Stimulated activated effector memory CD8-positive, alpha-beta T cell treated with anti-CD3 and anti-CD28 coated beads, Interleukin-12 subunit alpha, Interleukin-12 subunit beta, amount 100 ng/mL, for 72 hours (primary cell): ENCODE results near the gene PTPRJ.
A peak's percentile ranks its signal among the peaks of the same experiment; 100 is the strongest.
"Not testable (repeated sequence)": the region's sequence is repeated elsewhere in the genome, so short reads cannot be mapped to it uniquely, and the experiment has no call there.

Experiments used
- ATAC-seq: fragments of 150-1000 bp; cut with Tn5 transposase; 2 replicates; pipeline ENCODE4 v1.10.0; 2021
- DNase-seq, 2 donors: peaks; one replicate each; pipeline ENCODE4 v3.0.0; 2021 to 2022; ENCODE audit warnings: low spot score in 2 of 2
- H3K27ac Mint-ChIP-seq: one replicate; pipeline ENCODE4 v1.8.0; 2022; ENCODE audit warnings: mild to moderate bottlenecking, mixed read lengths
- H3K36me3 Mint-ChIP-seq: one replicate; pipeline ENCODE4 v1.8.0; 2022; ENCODE audit warnings: mild to moderate bottlenecking, mixed read lengths
- H3K4me1 Mint-ChIP-seq: one replicate; pipeline ENCODE4 v1.8.0; 2022; ENCODE audit warnings: mixed read lengths
- H3K4me3 Mint-ChIP-seq: one replicate; pipeline ENCODE4 v1.8.0; 2022; ENCODE audit warnings: mild to moderate bottlenecking, mixed read lengths
- H3K9me3 Mint-ChIP-seq: one replicate; pipeline ENCODE4 v1.8.0; 2022; ENCODE audit warnings: mixed read lengths

PTPRJ gene

DNA sequence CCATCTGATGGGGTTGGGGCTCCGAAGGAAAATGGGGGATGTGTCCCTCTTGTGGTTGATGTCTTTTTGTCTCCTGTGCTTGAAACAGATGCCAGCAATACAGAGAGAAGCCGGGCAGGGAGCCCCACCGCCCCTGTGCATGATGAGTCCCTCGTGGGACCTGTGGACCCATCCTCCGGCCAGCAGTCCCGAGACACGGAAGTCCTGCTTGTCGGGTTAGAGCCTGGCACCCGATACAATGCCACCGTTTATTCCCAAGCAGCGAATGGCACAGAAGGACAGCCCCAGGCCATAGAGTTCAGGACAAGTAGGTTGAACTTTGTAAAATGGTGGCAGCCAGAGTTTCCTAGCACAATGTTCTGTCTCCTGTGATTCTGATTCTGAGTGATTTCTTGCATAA lies 144.5 kb downstream of the PTPRJ start:
- peaks cover 99% of the 10 kb centered on the region for H3K36me3 Mint-ChIP-seq
- H3K27ac Mint-ChIP-seq = peak overlapping the region; percentile 69

GRCh38 chr11:48125866-48126265 lies 145.5 kb downstream of the PTPRJ start:
- ATAC-seq (no peak), DNase-seq (no peak)
- H3K9me3 Mint-ChIP-seq = no peaks in the 10 kb centered on the region
- peaks cover 36% of the 10 kb centered on the region for H3K4me1 Mint-ChIP-seq
- H3K27ac Mint-ChIP-seq = peak overlapping the region; percentile 32
- no peak overlapping the region for H3K4me3 Mint-ChIP-seq
- H3K36me3 Mint-ChIP-seq = peaks cover 99% of the 10 kb centered on the region

More for the DNA sequence above, 144.5 kb downstream of the PTPRJ start:
- Mint-ChIP-seq H3K4me3 (no peak overlapping the region), H3K4me1 (peaks cover 31% of the 10 kb centered on the region), H3K9me3 (no peaks in the 10 kb centered on the region)
- ATAC-seq = no peak
- DNase-seq = no peak

GRCh38 chr11:48127521-48128183 lies 147.3 kb downstream of the PTPRJ start:
- no peak for DNase-seq
- peaks cover 36% of the 10 kb centered on the region for H3K4me1 Mint-ChIP-seq
- H3K36me3 Mint-ChIP-seq = peaks cover 99% of the 10 kb centered on the region
- H3K27ac Mint-ChIP-seq = no peak overlapping the region
- ATAC-seq = no peak
- H3K4me3 Mint-ChIP-seq = no peak overlapping the region
- H3K9me3 Mint-ChIP-seq = no peaks in the 10 kb centered on the region

DNA sequence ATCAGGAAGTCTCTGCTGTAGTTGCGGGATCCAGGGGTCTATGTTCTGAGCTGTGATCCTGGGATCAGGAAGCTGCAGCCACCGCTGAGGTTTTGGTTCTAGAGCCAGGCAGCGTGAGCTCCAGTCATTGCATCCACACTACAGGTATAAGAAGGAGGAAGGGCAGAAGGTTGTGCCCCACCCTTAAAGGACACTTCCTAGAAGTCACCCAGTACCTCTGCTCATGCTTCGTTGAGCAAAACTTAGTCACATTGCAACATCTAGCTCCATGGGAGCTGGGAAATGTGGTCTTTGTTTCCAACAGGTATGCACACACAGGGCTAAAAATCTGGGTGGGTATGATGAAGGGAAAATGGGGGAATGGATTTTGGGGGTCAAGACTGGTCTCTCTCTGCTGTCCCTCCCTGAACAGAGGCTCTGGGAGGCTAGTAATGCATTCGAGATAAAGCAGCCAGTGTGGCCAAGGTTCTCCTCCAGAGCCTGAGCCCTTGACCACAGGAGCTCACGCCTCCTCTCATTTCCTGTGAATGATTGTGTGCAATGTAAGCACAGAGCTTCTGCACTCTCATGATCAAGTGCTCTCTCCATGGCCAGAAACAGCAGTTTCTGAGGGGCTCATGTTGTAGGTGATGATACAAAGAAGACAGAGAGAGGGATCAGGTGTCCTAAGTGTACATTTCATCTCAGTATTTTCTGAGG lies 149.5 kb downstream of the PTPRJ start:
- ATAC-seq (peak; percentile 55), DNase-seq (no peak)
- peaks cover 96% of the 10 kb centered on the region for H3K36me3 Mint-ChIP-seq
- H3K27ac Mint-ChIP-seq = peak overlapping the region; percentile 52
- no peaks in the 10 kb centered on the region for H3K9me3 Mint-ChIP-seq
- no peak overlapping the region for H3K4me3 Mint-ChIP-seq
- H3K4me1 Mint-ChIP-seq = peaks cover 36% of the 10 kb centered on the region

DNA sequence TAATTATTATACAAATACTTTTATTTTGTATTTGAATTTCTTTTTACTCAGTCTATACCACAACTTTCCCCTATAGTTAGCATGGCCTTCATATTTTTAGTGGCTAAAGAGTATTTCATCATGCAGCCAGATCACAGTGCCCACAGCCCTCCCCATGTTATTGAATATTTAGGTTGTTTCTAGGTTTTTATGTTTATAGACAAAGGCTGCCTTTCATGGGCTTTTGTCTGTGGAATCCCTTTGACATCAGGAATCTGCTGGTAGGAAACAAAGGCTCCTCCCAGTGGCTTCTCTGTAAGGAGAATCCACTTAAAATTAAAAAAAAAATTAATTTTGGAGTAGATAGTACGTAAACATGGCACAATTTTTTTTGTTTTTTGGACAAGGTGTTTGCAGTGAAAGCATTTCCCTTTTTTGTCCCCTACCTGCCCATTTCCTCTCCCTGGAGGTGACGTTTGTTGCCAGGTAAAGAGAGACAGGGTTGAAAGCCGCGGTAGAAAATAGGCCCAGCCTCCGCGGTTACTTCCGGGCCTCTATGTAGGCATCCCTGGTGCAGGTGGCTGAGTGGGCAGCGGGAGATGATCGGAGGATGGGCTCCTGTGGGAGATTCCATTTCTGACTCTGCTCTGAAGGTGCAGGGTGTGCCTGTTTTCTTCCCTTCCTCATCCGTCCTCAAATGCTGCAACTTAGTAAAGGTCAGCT lies 154.0 kb downstream of the PTPRJ start:
- Mint-ChIP-seq H3K4me1 (peaks cover 10% of the 10 kb centered on the region), H3K27ac (no peak overlapping the region), H3K4me3 (no peak overlapping the region), H3K9me3 (no peaks in the 10 kb centered on the region), H3K36me3 (peaks cover 94% of the 10 kb centered on the region)
- ATAC-seq (no peak), DNase-seq (no peak)

DNA sequence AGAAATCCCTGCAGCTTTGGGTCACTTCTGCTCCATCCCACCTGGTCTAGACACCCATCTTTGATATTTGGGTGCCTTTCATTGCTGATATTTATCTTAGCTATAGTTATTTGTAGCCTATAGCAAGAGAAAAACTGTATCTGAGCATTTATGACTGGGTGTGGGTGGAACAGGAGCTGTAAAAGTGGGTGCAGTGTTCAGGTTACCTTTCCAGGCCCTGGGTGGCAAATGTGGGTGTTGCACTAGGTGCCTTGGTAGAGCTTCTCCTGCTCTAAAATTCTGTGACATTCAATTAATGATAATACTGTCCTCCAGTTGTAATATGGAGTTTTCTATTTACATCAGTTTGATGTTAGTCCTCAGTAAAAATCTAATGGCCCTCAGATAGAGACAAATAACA lies 157.9 kb downstream of the PTPRJ start:
- peaks cover 14% of the 10 kb centered on the region for H3K4me1 Mint-ChIP-seq
- peak overlapping the region; percentile 17 for H3K27ac Mint-ChIP-seq
- DNase-seq (no peak), ATAC-seq (no peak)
- H3K36me3 Mint-ChIP-seq = peaks cover 95% of the 10 kb centered on the region
- no peak overlapping the region for H3K4me3 Mint-ChIP-seq
- H3K9me3 Mint-ChIP-seq = no peaks in the 10 kb centered on the region

DNA sequence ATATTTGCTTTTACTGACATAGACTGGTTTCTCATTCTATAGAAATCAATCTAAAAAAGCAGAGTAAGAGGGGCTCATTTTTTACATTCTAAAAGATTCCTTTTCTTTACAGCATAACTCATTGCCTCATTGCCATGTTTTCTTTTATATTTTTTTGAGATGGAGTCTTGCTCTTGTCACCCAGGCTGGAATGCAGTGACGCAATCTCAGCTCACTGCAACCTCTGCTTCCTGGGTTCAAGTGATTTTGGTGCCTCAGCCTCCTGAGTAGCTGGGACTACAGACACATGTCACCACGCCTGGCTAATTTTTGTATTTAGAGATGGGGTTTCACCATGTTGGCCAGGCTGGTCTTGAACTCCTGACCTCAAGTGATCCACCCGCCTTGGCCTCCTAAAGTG lies 159.5 kb downstream of the PTPRJ start:
- Mint-ChIP-seq H3K36me3 (peaks cover 97% of the 10 kb centered on the region), H3K4me1 (peaks cover 14% of the 10 kb centered on the region)
- H3K4me3 Mint-ChIP-seq, ATAC-seq, H3K9me3 Mint-ChIP-seq, H3K27ac Mint-ChIP-seq, DNase-seq: not testable (repeated sequence)

- peak overlapping the region; percentile 18 for H3K27ac Mint-ChIP-seq
- peaks cover 100% of the 10 kb centered on the region for H3K36me3 Mint-ChIP-seq
- ATAC-seq = no peak
- DNase-seq = no peak
- no peak overlapping the region for H3K4me3 Mint-ChIP-seq
- no peaks in the 10 kb centered on the region for H3K9me3 Mint-ChIP-seq
- H3K4me1 Mint-ChIP-seq = peaks cover 14% of the 10 kb centered on the region
Measured at GRCh38 chr11:48141475-48142122, 161.2 kb downstream of the PTPRJ start.

GRCh38 chr11:48142889-48143288 lies 162.5 kb downstream of the PTPRJ start:
- Mint-ChIP-seq H3K4me3 (no peak overlapping the region), H3K9me3 (no peaks in the 10 kb centered on the region), H3K36me3 (peaks cover 100% of the 10 kb centered on the region), H3K4me1 (peaks cover 14% of the 10 kb centered on the region), H3K27ac (peak overlapping the region; percentile 68)
- peak; percentile 31 for ATAC-seq
- no peak for DNase-seq

DNA sequence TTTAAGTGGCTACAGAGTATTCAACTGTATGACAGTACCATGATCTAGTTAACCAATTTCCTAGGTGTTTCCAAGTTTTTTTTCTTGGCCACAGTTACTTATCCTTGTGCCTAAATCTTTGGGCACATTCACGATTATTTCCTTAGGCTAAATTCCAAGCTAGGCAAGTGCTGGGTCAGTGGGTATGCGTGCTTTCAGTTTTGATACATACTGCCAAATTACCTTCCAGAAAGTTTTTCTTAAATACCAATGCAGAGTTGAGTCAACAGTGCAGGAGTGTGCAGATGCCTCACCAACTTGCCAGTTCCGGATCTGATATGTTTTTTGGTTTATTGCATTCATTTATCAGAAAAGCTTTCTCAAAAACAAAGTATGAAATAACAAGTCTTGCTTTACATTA lies 168.4 kb downstream of the PTPRJ start:
- DNase-seq (no peak), ATAC-seq (no peak)
- peaks cover 9% of the 10 kb centered on the region for H3K9me3 Mint-ChIP-seq
- peaks cover 10% of the 10 kb centered on the region for H3K4me1 Mint-ChIP-seq
- H3K4me3 Mint-ChIP-seq = no peak overlapping the region
- H3K36me3 Mint-ChIP-seq = peaks cover 100% of the 10 kb centered on the region
- H3K27ac Mint-ChIP-seq = no peak overlapping the region

DNA sequence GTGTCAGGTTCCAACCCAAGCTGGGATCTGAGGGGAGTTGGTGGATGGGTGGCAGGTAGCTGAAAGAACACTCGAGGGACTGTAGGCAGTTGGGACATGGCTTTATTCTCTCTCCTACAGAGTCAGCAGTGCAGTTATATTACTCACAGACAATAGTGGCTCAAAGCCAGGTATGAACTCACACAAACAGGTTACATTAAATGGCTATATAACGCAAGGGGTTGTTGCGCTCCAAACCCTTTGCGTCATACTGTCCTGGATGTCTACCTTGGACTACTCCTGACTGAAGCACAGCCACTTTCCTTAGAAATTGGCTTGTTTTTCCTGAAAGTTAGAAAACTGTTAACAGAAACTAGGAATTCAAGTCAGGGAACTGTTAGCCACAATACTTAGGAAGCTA lies 169.9 kb downstream of the PTPRJ start:
- ATAC-seq = no peak
- peaks cover 100% of the 10 kb centered on the region for H3K36me3 Mint-ChIP-seq

DNA sequence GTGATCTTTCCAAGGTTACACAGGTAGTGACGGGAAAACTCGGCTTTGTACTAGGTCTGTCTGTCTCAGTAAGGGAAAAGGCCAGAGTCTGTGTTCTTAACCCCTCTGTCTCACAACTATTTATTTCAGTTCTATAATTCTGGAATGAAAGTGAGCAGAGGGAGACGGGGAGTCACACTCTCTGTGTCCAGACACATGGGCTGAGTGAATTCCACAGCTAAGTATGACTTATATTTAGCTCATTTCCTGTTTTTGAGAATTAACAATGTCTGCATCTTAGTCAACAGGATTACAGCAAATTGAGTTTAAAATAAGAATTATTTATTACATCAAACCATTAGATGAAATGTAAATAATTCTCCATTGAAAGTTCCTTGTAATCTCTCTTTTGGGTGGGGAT lies 173.8 kb downstream of the PTPRJ start:
- peak; percentile 46 for ATAC-seq
- H3K36me3 Mint-ChIP-seq = peaks cover 100% of the 10 kb centered on the region
- no peak for DNase-seq
- H3K4me1 Mint-ChIP-seq = peaks cover 14% of the 10 kb centered on the region
- peaks cover 11% of the 10 kb centered on the region for H3K9me3 Mint-ChIP-seq
- peak overlapping the region; percentile 32 for H3K27ac Mint-ChIP-seq
- H3K4me3 Mint-ChIP-seq = no peak overlapping the region

More for the DNA sequence above, 169.9 kb downstream of the PTPRJ start:
- Mint-ChIP-seq H3K4me1 (peaks cover 14% of the 10 kb centered on the region), H3K9me3 (peaks cover 11% of the 10 kb centered on the region), H3K4me3 (no peak overlapping the region), H3K27ac (no peak overlapping the region)
- DNase-seq = no peak

- Mint-ChIP-seq H3K36me3 (peaks cover 100% of the 10 kb centered on the region), H3K9me3 (no peaks in the 10 kb centered on the region), H3K4me1 (peaks cover 7% of the 10 kb centered on the region), H3K4me3 (no peak overlapping the region), H3K27ac (peak overlapping the region; percentile 56)
- DNase-seq = no peak
- no peak for ATAC-seq
Measured at GRCh38 chr11:48161951-48162884, 181.9 kb downstream of the PTPRJ start.

DNA sequence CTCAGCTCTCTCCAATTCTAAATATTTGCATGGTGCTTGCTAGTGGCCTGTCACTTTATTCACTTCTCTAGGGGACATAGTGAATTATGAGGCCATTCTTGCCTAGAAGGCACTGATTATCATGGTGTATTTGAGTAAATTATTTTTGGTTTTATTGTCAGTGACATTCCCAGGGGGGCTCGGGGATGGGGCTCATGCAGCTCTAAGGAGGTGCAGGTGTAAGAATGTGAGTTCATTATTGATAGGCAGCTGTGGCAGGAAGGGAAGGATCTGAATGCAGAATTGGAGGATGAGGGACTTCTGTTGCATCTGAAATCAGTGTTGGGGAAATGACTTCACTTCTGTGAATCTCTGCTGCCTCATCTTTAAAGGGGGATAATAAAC lies 182.5 kb downstream of the PTPRJ start:
- Mint-ChIP-seq H3K4me3 (no peak overlapping the region), H3K27ac (peak overlapping the region; percentile 56), H3K36me3 (peaks cover 100% of the 10 kb centered on the region), H3K4me1 (peaks cover 7% of the 10 kb centered on the region), H3K9me3 (no peaks in the 10 kb centered on the region)
- no peak for ATAC-seq
- DNase-seq = no peak
